GM18907 (cell line): ENCODE data around the gene LGSN.
A peak's percentile ranks its signal among the peaks of the same experiment; 100 is the strongest.
"Not testable (repeated sequence)": the region's sequence is repeated elsewhere in the genome, so short reads cannot be mapped to it uniquely, and the experiment has no call there.

Experiments
- ATAC-seq: cut with Tn5 transposase; IDR thresholded peaks from one replicate; pipeline ENCODE4 v1.9.1; 2021; ENCODE audit warnings: mild to moderate bottlenecking, moderate library complexity; ENCODE audit not compliant: unreplicated experiment

The LGSN gene

GRCh38 chr6:63306420-63306819, 13.4 kb downstream of the LGSN start:
- ATAC-seq = no peak

- no peak for ATAC-seq
Measured at GRCh38 chr6:63305277-63305676, 14.5 kb downstream of the LGSN start.

GRCh38 chr6:63303476-63303875, 16.3 kb downstream of the LGSN start:
- ATAC-seq = no peak

GRCh38 chr6:63299667-63300066, 20.1 kb downstream of the LGSN start:
- no peak for ATAC-seq

- no peak for ATAC-seq
Measured at GRCh38 chr6:63295553-63296194, 24.1 kb downstream of the LGSN start.

GRCh38 chr6:63290492-63291058, 29.2 kb downstream of the LGSN start:
- ATAC-seq = no peak

- ATAC-seq = no peak
Measured at GRCh38 chr6:63289269-63289872, 30.4 kb downstream of the LGSN start.

- no peak for ATAC-seq
Measured at GRCh38 chr6:63280639-63281180, 39.1 kb downstream of the LGSN start.

- no peak for ATAC-seq
Measured at GRCh38 chr6:63278916-63279315, 40.9 kb downstream of the LGSN start.

- no peak for ATAC-seq
Measured at GRCh38 chr6:63275953-63276352, 43.8 kb downstream of the LGSN start.

- not testable (repeated sequence) for ATAC-seq
Measured at GRCh38 chr6:63274795-63275430, 44.9 kb downstream of the LGSN start.

- ATAC-seq = peak; percentile 47
Measured at GRCh38 chr6:63272397-63272796, 47.4 kb downstream of the LGSN start.

- ATAC-seq = peak; percentile 43
Measured at GRCh38 chr6:63269470-63269869, 50.3 kb downstream of the LGSN start.

- ATAC-seq = peak; percentile 67
Measured at GRCh38 chr6:63268574-63268973, 51.2 kb downstream of the LGSN start.

GRCh38 chr6:63267828-63268227, 52.0 kb downstream of the LGSN start:
- ATAC-seq = no peak

GRCh38 chr6:63267046-63267445, 52.7 kb downstream of the LGSN start:
- ATAC-seq = no peak

- ATAC-seq = no peak
Measured at GRCh38 chr6:63263444-63263843, 56.3 kb downstream of the LGSN start.

GRCh38 chr6:63261820-63262219, 58.0 kb downstream of the LGSN start:
- no peak for ATAC-seq

GRCh38 chr6:63259153-63259552, 60.6 kb downstream of the LGSN start:
- ATAC-seq = no peak

- no peak for ATAC-seq
Measured at GRCh38 chr6:63249875-63250482, 69.8 kb downstream of the LGSN start.

GRCh38 chr6:63246581-63246980, 73.2 kb downstream of the LGSN start:
- ATAC-seq = no peak
